DND-41 (cell line): ENCODE measurements around the gene FGF14.

Experiments
- CTCF ChIP-seq: IDR thresholded peaks from 2 replicates; pipeline ENCODE4 v1.5.1; 2012; ENCODE audit warnings: borderline replicate concordance, low read length, moderate library complexity, mild to moderate bottlenecking; ENCODE audit not compliant: poor library complexity, severe bottlenecking; ENCODE audit errors: extremely low read depth
- EZH2 ChIP-seq: IDR thresholded peaks from 3 replicates; pipeline ENCODE4 v1.6.1; 2012; ENCODE audit warnings: borderline replicate concordance, low read depth, mild to moderate bottlenecking, moderate library complexity, low read length, inconsistent platforms; ENCODE audit not compliant: severe bottlenecking

- no peak for TF ChIP-seq CTCF
- TF ChIP-seq EZH2 = no peak
Observed at GRCh38 chr13:101896541-101896940, 505.3 kb downstream of the FGF14 start.
